ENCODE data around the gene WDR18.

Gene WDR18

GRCh38 chr19:1027650-1028061 is 43.5 kb downstream of the WDR18 start:
- H3K4me3 ChIP-seq (replicated peaks; ENCODE audit: low read depth, low read length): peak overlapping the region; percentile 97
- no peak for TF ChIP-seq CTCF (IDR thresholded peaks at IDR 0.05; ENCODE audit: insufficient read depth, low read length, poor library complexity, severe bottlenecking)
- DNase-seq (ENCODE audit: extremely low read depth, insufficient read length): no peak

GRCh38 chr19:1028062-1028926 is 44.1 kb downstream of the WDR18 start:
- peak; percentile 75 for DNase-seq (ENCODE audit: extremely low read depth, insufficient read length)
- TF ChIP-seq CTCF (IDR thresholded peaks at IDR 0.05; ENCODE audit: insufficient read depth, low read length, poor library complexity, severe bottlenecking): no peak
- Histone ChIP-seq H3K36me3 (ENCODE audit: control insufficient read depth, insufficient read depth, low read length) (peaks cover 11% of the 10 kb centered on the region), H3K4me3 (replicated peaks; ENCODE audit: low read depth, low read length) (peak overlapping the region; percentile 97), H3K27me3 (replicated peaks; ENCODE audit: control insufficient read depth, insufficient read depth, low read length) (no peaks in the 10 kb centered on the region)

More at GRCh38 chr19:1027650-1028061, 43.5 kb downstream of the WDR18 start:
- Histone ChIP-seq H3K27me3 (replicated peaks; ENCODE audit: control insufficient read depth, insufficient read depth, low read length) (no peaks in the 10 kb centered on the region), H3K36me3 (ENCODE audit: control insufficient read depth, insufficient read depth, low read length) (peaks cover 9% of the 10 kb centered on the region)

DNA sequence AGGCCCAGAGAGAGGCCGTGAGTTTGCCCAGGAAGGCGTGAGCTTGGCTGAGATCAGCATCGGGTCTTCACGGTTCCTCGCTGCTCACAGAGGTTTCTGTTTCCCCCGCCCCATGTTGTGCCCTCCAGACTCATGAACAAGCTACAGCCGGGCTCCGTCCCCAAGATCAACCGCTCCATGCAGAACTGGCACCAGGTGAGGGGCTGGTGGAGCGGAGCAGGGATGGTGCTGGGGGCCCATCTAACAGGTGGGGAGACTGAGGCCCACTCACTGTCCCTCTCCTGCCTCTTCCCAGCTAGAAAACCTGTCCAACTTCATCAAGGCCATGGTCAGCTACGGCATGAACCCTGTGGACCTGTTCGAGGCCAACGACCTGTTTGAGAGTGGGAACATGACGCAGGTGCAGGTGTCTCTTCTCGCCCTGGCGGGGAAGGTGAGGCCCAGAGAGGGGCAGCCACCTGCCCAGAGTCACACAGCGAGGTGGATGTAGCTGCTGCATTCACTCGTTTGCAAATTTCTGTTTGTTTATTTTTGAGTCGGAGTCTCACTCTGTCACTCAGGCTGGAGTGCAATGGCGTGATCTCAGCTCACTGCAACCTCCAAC is 48.2 kb downstream of the WDR18 start:
- DNase-seq (ENCODE audit: extremely low read depth, insufficient read length): no peak
- no peak for TF ChIP-seq CTCF (IDR thresholded peaks at IDR 0.05; ENCODE audit: insufficient read depth, low read length, poor library complexity, severe bottlenecking)
- no peaks in the 10 kb centered on the region for H3K27me3 ChIP-seq (replicated peaks; ENCODE audit: control insufficient read depth, insufficient read depth, low read length)
- no peak overlapping the region for H3K4me3 ChIP-seq (replicated peaks; ENCODE audit: low read depth, low read length)
- peaks cover 24% of the 10 kb centered on the region for H3K36me3 ChIP-seq (ENCODE audit: control insufficient read depth, insufficient read depth, low read length)

- TF ChIP-seq CTCF (IDR thresholded peaks at IDR 0.05; ENCODE audit: insufficient read depth, low read length, poor library complexity, severe bottlenecking): peak; percentile 13
- peaks cover 20% of the 10 kb centered on the region for H3K36me3 ChIP-seq (ENCODE audit: control insufficient read depth, insufficient read depth, low read length)
- no peaks in the 10 kb centered on the region for H3K27me3 ChIP-seq (replicated peaks; ENCODE audit: control insufficient read depth, insufficient read depth, low read length)
- no peak overlapping the region for H3K4me3 ChIP-seq (replicated peaks; ENCODE audit: low read depth, low read length)
- DNase-seq (ENCODE audit: extremely low read depth, insufficient read length): no peak
Observed at GRCh38 chr19:1035998-1036621, 52.0 kb downstream of the WDR18 start.

DNA sequence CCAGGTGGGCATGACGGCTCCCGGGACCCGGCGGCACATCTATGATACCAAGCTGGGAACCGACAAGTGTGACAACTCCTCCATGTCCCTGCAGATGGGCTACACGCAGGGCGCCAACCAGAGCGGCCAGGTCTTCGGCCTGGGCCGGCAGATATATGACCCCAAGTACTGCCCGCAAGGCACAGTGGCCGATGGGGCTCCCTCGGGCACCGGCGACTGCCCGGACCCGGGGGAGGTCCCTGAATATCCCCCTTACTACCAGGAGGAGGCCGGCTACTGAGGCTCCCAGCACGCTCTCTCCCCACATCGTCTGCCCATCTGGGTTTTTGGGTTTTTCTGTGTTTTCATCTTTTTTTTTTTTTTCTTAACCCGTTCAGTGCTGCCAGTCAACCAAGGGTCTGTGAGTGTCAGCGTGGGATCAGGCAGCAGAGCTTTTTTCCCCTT is 53.5 kb downstream of the WDR18 start:
- Histone ChIP-seq H3K36me3 (ENCODE audit: control insufficient read depth, insufficient read depth, low read length) (peaks cover 18% of the 10 kb centered on the region), H3K4me3 (replicated peaks; ENCODE audit: low read depth, low read length) (no peak overlapping the region), H3K27me3 (replicated peaks; ENCODE audit: control insufficient read depth, insufficient read depth, low read length) (no peaks in the 10 kb centered on the region)
- no peak for TF ChIP-seq CTCF (IDR thresholded peaks at IDR 0.05; ENCODE audit: insufficient read depth, low read length, poor library complexity, severe bottlenecking)
- DNase-seq (ENCODE audit: extremely low read depth, insufficient read length): peak; percentile 73

All from GM06990 (cell line).